ENCODE data around the gene DVL1.

The DVL1 gene

GRCh38 chr1:1312450-1313314, 36.5 kb downstream of the DVL1 start:
- no peak for DNase-seq (ENCODE audit: low read depth, low spot score)

GRCh38 chr1:1311107-1312104, 37.8 kb downstream of the DVL1 start:
- DNase-seq (ENCODE audit: low read depth, low spot score) = no peak

- DNase-seq (ENCODE audit: low read depth, low spot score) = no peak
Measured at GRCh38 chr1:1310476-1311053, 38.7 kb downstream of the DVL1 start.

- no peak for DNase-seq (ENCODE audit: low read depth, low spot score)
Measured at GRCh38 chr1:1310109-1310385, 39.2 kb downstream of the DVL1 start.

- peak; percentile 46 for DNase-seq (ENCODE audit: low read depth, low spot score)
Measured at GRCh38 chr1:1309251-1310108, 39.7 kb downstream of the DVL1 start.

- DNase-seq (ENCODE audit: low read depth, low spot score) = no peak
Measured at GRCh38 chr1:1308756-1309250, 40.4 kb downstream of the DVL1 start.

- peak; percentile 97 for DNase-seq (ENCODE audit: low read depth, low spot score)
Measured at GRCh38 chr1:1307923-1308755, 41.1 kb downstream of the DVL1 start, which contains the start of the genes ACAP3 and PUSL1. Gene ACAP3, minus strand, starts transcription at chr1:1307930. Its CDS starts 115 bp downstream, at chr1:1307815. Gene PUSL1, plus strand, starts transcription at chr1:1308597. Its CDS starts 47 bp downstream, at chr1:1308644.

GRCh38 chr1:1307261-1307922, 41.8 kb downstream of the DVL1 start:
- no peak for DNase-seq (ENCODE audit: low read depth, low spot score)

GRCh38 chr1:1306661-1307260, 42.5 kb downstream of the DVL1 start:
- DNase-seq (ENCODE audit: low read depth, low spot score) = no peak

GRCh38 chr1:1306070-1306660, 43.1 kb downstream of the DVL1 start:
- peak; percentile 39 for DNase-seq (ENCODE audit: low read depth, low spot score)

GRCh38 chr1:1305300-1306069, 43.7 kb downstream of the DVL1 start:
- DNase-seq (ENCODE audit: low read depth, low spot score) = peak; percentile 75

- peak; percentile 73 for DNase-seq (ENCODE audit: low read depth, low spot score)
Measured at GRCh38 chr1:1304331-1305299, 44.6 kb downstream of the DVL1 start.

GRCh38 chr1:1303736-1304135, 45.5 kb downstream of the DVL1 start:
- DNase-seq (ENCODE audit: low read depth, low spot score) = no peak

GRCh38 chr1:1302951-1303509, 46.2 kb downstream of the DVL1 start:
- DNase-seq (ENCODE audit: low read depth, low spot score) = no peak

GRCh38 chr1:1302006-1302430, 47.2 kb downstream of the DVL1 start:
- DNase-seq (ENCODE audit: low read depth, low spot score) = no peak

- DNase-seq (ENCODE audit: low read depth, low spot score) = no peak
Measured at GRCh38 chr1:1300352-1300739, 48.9 kb downstream of the DVL1 start.

Data from astrocyte of the hippocampus (primary cell).